Measurements from ENCODE around the gene ACVR1.

ACVR1 gene

DNA sequence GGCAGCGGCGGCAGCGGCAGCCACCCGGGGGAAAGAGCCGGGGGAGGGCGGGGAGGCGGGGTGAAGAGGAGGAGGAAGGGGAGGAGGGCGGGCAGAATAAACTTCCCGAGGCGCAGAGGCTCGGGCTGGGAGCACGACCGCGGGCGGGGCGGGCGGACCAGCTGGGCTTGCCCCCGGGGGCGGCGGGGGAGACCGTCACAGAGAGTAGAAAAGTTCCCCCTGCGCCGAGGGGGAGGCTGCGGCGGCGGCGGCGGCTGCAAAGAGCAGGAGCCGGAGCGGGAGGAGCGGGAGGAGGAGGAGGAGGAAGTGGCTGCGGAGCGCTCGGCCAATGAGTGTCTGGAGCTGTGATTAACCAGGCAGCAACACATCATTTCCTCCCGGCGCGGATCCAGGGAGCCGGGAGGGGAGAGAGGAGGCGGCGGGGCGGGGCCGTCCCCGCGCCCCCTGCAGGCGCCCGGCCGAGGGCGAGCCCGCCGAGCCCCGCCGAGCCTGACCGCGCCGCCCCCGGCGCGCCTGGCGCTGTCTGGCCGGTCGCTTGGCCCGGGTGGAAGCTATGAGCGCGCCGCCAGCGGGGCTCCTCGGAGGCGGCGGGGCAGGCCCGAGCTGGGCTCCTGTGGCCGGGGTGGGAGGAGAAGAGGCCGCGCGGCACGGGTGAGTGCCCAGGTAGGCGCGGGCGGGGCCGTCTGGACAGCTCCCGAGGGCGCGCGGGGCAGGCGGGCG, at the start of gene ACVR1:
TSS of gene ACVR1 (minus strand) at position 265 of the 720 bp plus-strand sequence. CDS start 76,837 bp downstream, outside the sequence.
- H3K9me3 ChIP-seq (ENCODE audit: control insufficient read depth, insufficient read depth, low read length), result no peaks in the 10 kb centered on the region
- peak within 1 kb of the TSS; percentile 82 for H3K27ac ChIP-seq (ENCODE audit: low read depth, low read length)
- no peaks in the 10 kb centered on the region; the same call in 1 of the 2 replicates for H3K27me3 ChIP-seq (ENCODE audit: control insufficient read depth, insufficient read depth, low read length)
- H3K4me3 ChIP-seq (ENCODE audit: low read depth, low read length), result peak within 1 kb of the TSS; percentile 83
- peaks cover 39% of the 10 kb centered on the region for H3K4me1 ChIP-seq (ENCODE audit: control insufficient read depth, insufficient read depth, low read length)
- peak within 1 kb of the TSS; percentile 59 for H3K9ac ChIP-seq (ENCODE audit: low read depth, low read length)
- H3K36me3 ChIP-seq (ENCODE audit: control insufficient read depth, insufficient read depth, low read length), result no peaks in the 10 kb centered on the region

GRCh38 chr2:157925071-157925470, 48.9 kb upstream of the ACVR1 start:
- Histone ChIP-seq H3K9me3 (ENCODE audit: control insufficient read depth, insufficient read depth, low read length) (no peaks in the 10 kb centered on the region), H3K4me1 (ENCODE audit: control insufficient read depth, insufficient read depth, low read length) (peaks cover 19% of the 10 kb centered on the region), H3K4me3 (ENCODE audit: low read depth, low read length) (no peak overlapping the region), H3K36me3 (ENCODE audit: control insufficient read depth, insufficient read depth, low read length) (no peaks in the 10 kb centered on the region), H3K9ac (ENCODE audit: low read depth, low read length) (no peak overlapping the region), H3K27ac (ENCODE audit: low read depth, low read length) (no peak overlapping the region), H3K27me3 (ENCODE audit: control insufficient read depth, insufficient read depth, low read length) (peaks cover 6% of the 10 kb centered on the region)

DNA sequence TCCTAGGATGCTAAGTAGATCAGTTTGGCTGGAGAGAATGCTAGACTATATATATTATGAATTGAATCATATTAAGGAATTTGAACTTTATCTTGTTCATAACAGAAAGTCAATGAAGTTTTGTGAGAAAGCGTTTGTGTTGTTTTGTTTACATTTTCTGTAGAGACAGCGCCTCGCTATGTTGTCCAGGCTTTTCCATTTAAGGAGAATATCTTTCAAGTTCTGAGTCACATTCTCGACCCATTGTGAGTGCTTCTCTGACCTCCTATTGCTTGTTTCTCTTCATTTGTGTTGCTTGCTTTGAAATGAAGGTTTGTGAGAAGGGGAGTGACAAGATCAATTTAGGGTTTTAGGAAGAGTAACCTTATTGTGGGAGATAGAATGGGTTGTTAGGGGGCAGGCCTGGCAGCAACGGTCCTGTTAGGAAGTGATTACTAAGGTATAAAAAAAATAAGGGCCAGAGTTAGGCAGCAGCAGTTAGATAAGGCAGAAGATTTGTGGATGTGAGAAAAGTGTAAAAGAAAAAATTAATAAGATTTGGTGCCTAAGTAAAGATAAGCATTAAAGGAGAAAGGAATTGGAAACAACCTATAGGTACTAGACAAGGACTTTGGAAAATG, 47.6 kb upstream of the ACVR1 start:
- Histone ChIP-seq H3K9ac (ENCODE audit: low read depth, low read length) (no peak overlapping the region), H3K4me3 (ENCODE audit: low read depth, low read length) (no peak overlapping the region), H3K9me3 (ENCODE audit: control insufficient read depth, insufficient read depth, low read length) (no peaks in the 10 kb centered on the region), H3K36me3 (ENCODE audit: control insufficient read depth, insufficient read depth, low read length) (no peaks in the 10 kb centered on the region), H3K4me1 (ENCODE audit: control insufficient read depth, insufficient read depth, low read length) (peaks cover 19% of the 10 kb centered on the region), H3K27me3 (ENCODE audit: control insufficient read depth, insufficient read depth, low read length) (peaks cover 2% of the 10 kb centered on the region; the same call in 1 of the 2 replicates), H3K27ac (ENCODE audit: low read depth, low read length) (peak overlapping the region; percentile 71)

DNA sequence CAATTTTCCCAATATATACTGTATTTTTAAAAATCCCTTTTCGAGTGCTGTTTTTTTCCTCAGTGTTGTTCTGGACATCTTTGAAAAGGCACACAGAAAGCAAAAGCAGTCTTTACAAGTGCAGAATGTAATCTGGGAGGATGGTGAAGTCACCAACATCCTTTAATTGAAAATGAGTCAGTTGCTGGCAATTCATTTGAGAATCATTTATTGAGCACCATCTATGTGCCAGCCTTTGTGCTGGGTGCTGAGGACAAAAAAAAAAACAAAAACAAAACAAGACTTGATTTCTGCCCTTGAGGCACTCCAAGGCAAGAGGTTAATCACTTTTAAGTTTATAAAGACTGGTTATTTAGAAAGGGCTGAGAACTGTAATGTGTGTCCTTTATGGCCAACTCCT, 46.7 kb upstream of the ACVR1 start:
- Histone ChIP-seq H3K9ac (ENCODE audit: low read depth, low read length) (no peak overlapping the region), H3K27me3 (ENCODE audit: control insufficient read depth, insufficient read depth, low read length) (peaks cover 2% of the 10 kb centered on the region; the same call in 1 of the 2 replicates), H3K4me3 (ENCODE audit: low read depth, low read length) (no peak overlapping the region)

DNA sequence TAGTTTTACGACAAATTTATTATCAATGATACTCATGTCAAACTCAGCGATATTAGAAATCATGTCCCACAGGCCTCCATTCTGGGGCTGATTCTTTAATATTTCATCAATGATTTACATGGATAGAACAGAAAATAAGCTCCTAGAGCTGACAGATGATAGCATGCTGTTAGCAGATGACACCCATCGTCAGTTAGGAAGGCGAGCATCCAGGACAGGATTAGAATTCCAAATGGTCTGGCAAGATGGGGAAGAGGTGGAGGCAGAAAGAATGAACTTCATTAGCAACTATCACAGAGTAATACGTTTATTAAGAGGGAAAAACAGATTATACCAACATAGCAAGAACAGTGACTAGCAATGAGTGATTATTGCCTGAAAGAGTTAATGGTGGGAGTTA, 46.2 kb upstream of the ACVR1 start:
- Histone ChIP-seq H3K9ac (ENCODE audit: low read depth, low read length) (no peak overlapping the region), H3K27me3 (ENCODE audit: control insufficient read depth, insufficient read depth, low read length) (peaks cover 2% of the 10 kb centered on the region; the same call in 1 of the 2 replicates), H3K27ac (ENCODE audit: low read depth, low read length) (no peak overlapping the region), H3K4me3 (ENCODE audit: low read depth, low read length) (no peak overlapping the region), H3K9me3 (ENCODE audit: control insufficient read depth, insufficient read depth, low read length) (no peaks in the 10 kb centered on the region), H3K36me3 (ENCODE audit: control insufficient read depth, insufficient read depth, low read length) (no peaks in the 10 kb centered on the region), H3K4me1 (ENCODE audit: control insufficient read depth, insufficient read depth, low read length) (peaks cover 19% of the 10 kb centered on the region)

More for the DNA sequence above, 46.7 kb upstream of the ACVR1 start:
- H3K36me3 ChIP-seq (ENCODE audit: control insufficient read depth, insufficient read depth, low read length), result no peaks in the 10 kb centered on the region
- H3K9me3 ChIP-seq (ENCODE audit: control insufficient read depth, insufficient read depth, low read length), result no peaks in the 10 kb centered on the region
- H3K27ac ChIP-seq (ENCODE audit: low read depth, low read length), result no peak overlapping the region
- H3K4me1 ChIP-seq (ENCODE audit: control insufficient read depth, insufficient read depth, low read length), result peaks cover 19% of the 10 kb centered on the region

GRCh38 chr2:157920736-157921135, 44.6 kb upstream of the ACVR1 start:
- Histone ChIP-seq H3K4me1 (ENCODE audit: control insufficient read depth, insufficient read depth, low read length) (peaks cover 19% of the 10 kb centered on the region), H3K36me3 (ENCODE audit: control insufficient read depth, insufficient read depth, low read length) (no peaks in the 10 kb centered on the region), H3K4me3 (ENCODE audit: low read depth, low read length) (no peak overlapping the region), H3K9me3 (ENCODE audit: control insufficient read depth, insufficient read depth, low read length) (no peaks in the 10 kb centered on the region), H3K27ac (ENCODE audit: low read depth, low read length) (no peak overlapping the region), H3K9ac (ENCODE audit: low read depth, low read length) (no peak overlapping the region), H3K27me3 (ENCODE audit: control insufficient read depth, insufficient read depth, low read length) (peaks cover 2% of the 10 kb centered on the region; the same call in 1 of the 2 replicates)

- H3K4me3 ChIP-seq (ENCODE audit: low read depth, low read length), result no peak overlapping the region
- H3K9me3 ChIP-seq (ENCODE audit: control insufficient read depth, insufficient read depth, low read length), result no peaks in the 10 kb centered on the region
- no peak overlapping the region for H3K9ac ChIP-seq (ENCODE audit: low read depth, low read length)
- H3K27ac ChIP-seq (ENCODE audit: low read depth, low read length), result no peak overlapping the region
- peaks cover 2% of the 10 kb centered on the region; the same call in 1 of the 2 replicates for H3K27me3 ChIP-seq (ENCODE audit: control insufficient read depth, insufficient read depth, low read length)
- no peaks in the 10 kb centered on the region for H3K36me3 ChIP-seq (ENCODE audit: control insufficient read depth, insufficient read depth, low read length)
- H3K4me1 ChIP-seq (ENCODE audit: control insufficient read depth, insufficient read depth, low read length), result peaks cover 8% of the 10 kb centered on the region
Observed at GRCh38 chr2:157919181-157919580, 43.1 kb upstream of the ACVR1 start.

- no peaks in the 10 kb centered on the region for H3K36me3 ChIP-seq (ENCODE audit: control insufficient read depth, insufficient read depth, low read length)
- no peak overlapping the region for H3K9ac ChIP-seq (ENCODE audit: low read depth, low read length)
- H3K27me3 ChIP-seq (ENCODE audit: control insufficient read depth, insufficient read depth, low read length), result peaks cover 2% of the 10 kb centered on the region; the same call in 1 of the 2 replicates
- H3K27ac ChIP-seq (ENCODE audit: low read depth, low read length), result no peak overlapping the region
- no peaks in the 10 kb centered on the region for H3K9me3 ChIP-seq (ENCODE audit: control insufficient read depth, insufficient read depth, low read length)
- no peaks in the 10 kb centered on the region for H3K4me1 ChIP-seq (ENCODE audit: control insufficient read depth, insufficient read depth, low read length)
- no peak overlapping the region for H3K4me3 ChIP-seq (ENCODE audit: low read depth, low read length)
Observed at GRCh38 chr2:157918319-157918718, 42.2 kb upstream of the ACVR1 start.

DNA sequence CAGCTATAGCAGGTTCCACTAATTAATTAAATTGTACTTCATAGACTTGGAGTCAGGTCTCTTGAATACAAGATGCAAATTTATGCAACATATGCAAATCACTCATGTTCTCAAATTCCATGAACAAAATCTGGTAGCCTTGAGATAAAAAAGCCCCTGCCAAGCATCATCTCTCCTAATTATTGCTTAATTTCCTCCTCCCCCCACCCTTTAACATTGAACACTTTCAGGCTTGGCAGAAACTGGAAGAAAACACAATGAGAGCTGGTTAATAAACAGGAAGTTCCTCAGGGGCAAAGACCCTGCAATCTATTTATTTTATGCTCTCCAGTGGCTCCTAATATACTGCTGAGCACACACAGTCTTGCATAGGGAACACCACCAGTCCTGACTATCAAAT, 35.6 kb upstream of the ACVR1 start:
- H3K9me3 ChIP-seq (ENCODE audit: control insufficient read depth, insufficient read depth, low read length), result no peaks in the 10 kb centered on the region
- no peaks in the 10 kb centered on the region for H3K4me1 ChIP-seq (ENCODE audit: control insufficient read depth, insufficient read depth, low read length)

DNA sequence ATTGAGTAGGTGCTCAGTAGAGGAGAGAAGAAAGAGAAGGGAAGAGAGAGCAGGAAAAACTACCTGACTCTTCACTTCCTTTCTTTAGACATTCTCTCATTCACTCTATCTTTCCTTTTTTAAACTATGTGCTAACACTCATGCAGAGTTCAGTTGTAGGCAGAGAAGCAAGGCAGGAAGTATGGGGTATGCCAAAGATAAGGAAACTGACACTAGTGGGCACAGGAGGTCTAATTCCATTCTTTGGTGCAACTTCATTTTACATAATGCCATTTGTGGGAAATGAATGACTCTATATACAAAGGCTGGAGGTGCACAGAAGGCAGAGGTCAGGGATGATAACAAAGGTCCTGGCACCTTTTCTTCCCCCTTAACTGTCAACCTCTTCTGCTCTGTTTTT, 35.1 kb upstream of the ACVR1 start:
- Histone ChIP-seq H3K4me3 (ENCODE audit: low read depth, low read length) (no peak overlapping the region), H3K9me3 (ENCODE audit: control insufficient read depth, insufficient read depth, low read length) (no peaks in the 10 kb centered on the region), H3K27ac (ENCODE audit: low read depth, low read length) (no peak overlapping the region)

More for the DNA sequence above, 35.6 kb upstream of the ACVR1 start:
- Histone ChIP-seq H3K27me3 (ENCODE audit: control insufficient read depth, insufficient read depth, low read length) (no peaks in the 10 kb centered on the region), H3K9ac (ENCODE audit: low read depth, low read length) (no peak overlapping the region), H3K4me3 (ENCODE audit: low read depth, low read length) (no peak overlapping the region), H3K27ac (ENCODE audit: low read depth, low read length) (no peak overlapping the region), H3K36me3 (ENCODE audit: control insufficient read depth, insufficient read depth, low read length) (no peaks in the 10 kb centered on the region)

DNA sequence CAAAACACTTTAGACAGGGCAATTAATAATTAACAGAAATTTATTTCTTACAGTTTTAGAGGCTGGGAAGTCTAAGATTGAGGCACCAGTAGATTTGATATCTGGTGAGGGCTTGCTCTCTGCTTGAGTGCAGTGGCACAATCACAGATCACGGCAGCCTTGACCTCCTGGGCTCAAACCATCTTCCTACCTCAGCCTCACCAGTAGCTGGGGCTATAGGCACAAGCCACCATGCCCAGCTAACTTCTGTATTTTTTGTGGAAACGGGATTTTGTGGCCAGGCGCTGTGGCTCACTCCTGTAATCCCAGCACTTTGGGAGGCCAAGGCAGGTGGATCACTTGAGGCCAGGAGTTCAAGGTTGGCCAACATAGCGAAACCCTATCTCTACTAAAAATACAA, 29.0 kb upstream of the ACVR1 start:
- 0 out of 2 replicates have a peak, but pooled peaks cover 8% of the 10 kb centered on the region for H3K4me1 ChIP-seq (ENCODE audit: control insufficient read depth, insufficient read depth, low read length)
- H3K9ac ChIP-seq (ENCODE audit: low read depth, low read length), result no peak overlapping the region
- H3K9me3 ChIP-seq (ENCODE audit: control insufficient read depth, insufficient read depth, low read length), result no peaks in the 10 kb centered on the region
- no peak overlapping the region for H3K27ac ChIP-seq (ENCODE audit: low read depth, low read length)
- H3K27me3 ChIP-seq (ENCODE audit: control insufficient read depth, insufficient read depth, low read length), result no peaks in the 10 kb centered on the region
- no peak overlapping the region for H3K4me3 ChIP-seq (ENCODE audit: low read depth, low read length)
- no peaks in the 10 kb centered on the region for H3K36me3 ChIP-seq (ENCODE audit: control insufficient read depth, insufficient read depth, low read length)

More for the DNA sequence above, 35.1 kb upstream of the ACVR1 start:
- Histone ChIP-seq H3K9ac (ENCODE audit: low read depth, low read length) (no peak overlapping the region), H3K27me3 (ENCODE audit: control insufficient read depth, insufficient read depth, low read length) (no peaks in the 10 kb centered on the region), H3K36me3 (ENCODE audit: control insufficient read depth, insufficient read depth, low read length) (no peaks in the 10 kb centered on the region), H3K4me1 (ENCODE audit: control insufficient read depth, insufficient read depth, low read length) (no peaks in the 10 kb centered on the region)
